PC-9 (cell line): ENCODE results near the gene ADGRF1.

Experiments
- CTCF ChIP-seq: fragments of 200-600 bp; sonication (generic); conservative IDR thresholded peaks from 2 replicates; pipeline ENCODE4 v1.6.1; 2017; ENCODE audit warnings: mixed run types, antibody characterized with exemption, mild to moderate bottlenecking, moderate library complexity
- EZH2 ChIP-seq: fragments of 200-600 bp; sonication (generic); IDR thresholded peaks from 2 replicates; pipeline ENCODE4 v1.8.0; 2017; ENCODE audit warnings: antibody characterized with exemption, low read depth

GRCh38 chr6:47034421-47034820 lies 7.7 kb downstream of the ADGRF1 start:
- no peak for TF ChIP-seq CTCF
- no peak for TF ChIP-seq EZH2
